Measurements from ENCODE around the gene LHX2.
A peak's percentile ranks its signal among the peaks of the same experiment; 100 is the strongest.

LHX2 gene

GRCh38 chr9:124001866-124002525, 9.6 kb upstream of the LHX2 start:
- no peak for DNase-seq (ENCODE audit: low read depth in 1 of 2, low spot score in 1 of 2)
- no peak for TF ChIP-seq JUND (IDR thresholded peaks at IDR 0.05; ENCODE audit: low read depth)
- in situ Hi-C loops (cut with HindIII; ENCODE audit: low pct_unique_long_range_greater_than_20kb, low sequenced_read_pairs), result no loop called here

- no peak for DNase-seq (ENCODE audit: low read depth in 1 of 2, low spot score in 1 of 2)
- in situ Hi-C loops (cut with HindIII; ENCODE audit: low pct_unique_long_range_greater_than_20kb, low sequenced_read_pairs), result no loop called here
- no peak for TF ChIP-seq JUND (IDR thresholded peaks at IDR 0.05; ENCODE audit: low read depth)
Observed at GRCh38 chr9:124003636-124004349, 7.8 kb upstream of the LHX2 start.

- TF ChIP-seq JUND (IDR thresholded peaks at IDR 0.05; ENCODE audit: low read depth), result no peak
- in situ Hi-C loops (cut with HindIII; ENCODE audit: low pct_unique_long_range_greater_than_20kb, low sequenced_read_pairs), result no loop called here
- DNase-seq (ENCODE audit: low read depth in 1 of 2, low spot score in 1 of 2), result no peak
Observed at GRCh38 chr9:124004593-124004992, 7.0 kb upstream of the LHX2 start.

GRCh38 chr9:124005029-124005771, 6.4 kb upstream of the LHX2 start:
- in situ Hi-C loops (cut with HindIII; ENCODE audit: low pct_unique_long_range_greater_than_20kb, low sequenced_read_pairs), result no loop called here
- DNase-seq (ENCODE audit: low read depth in 1 of 2, low spot score in 1 of 2), result no peak
- no peak for TF ChIP-seq JUND (IDR thresholded peaks at IDR 0.05; ENCODE audit: low read depth)

- no peak for TF ChIP-seq JUND (IDR thresholded peaks at IDR 0.05; ENCODE audit: low read depth)
- DNase-seq (ENCODE audit: low read depth in 1 of 2, low spot score in 1 of 2), result no peak
- in situ Hi-C loops (cut with HindIII; ENCODE audit: low pct_unique_long_range_greater_than_20kb, low sequenced_read_pairs), result no loop called here
Observed at GRCh38 chr9:124006448-124007361, 4.9 kb upstream of the LHX2 start.

- in situ Hi-C loops (cut with HindIII; ENCODE audit: low pct_unique_long_range_greater_than_20kb, low sequenced_read_pairs), result no loop called here
- no peak for TF ChIP-seq JUND (IDR thresholded peaks at IDR 0.05; ENCODE audit: low read depth)
- DNase-seq (ENCODE audit: low read depth in 1 of 2, low spot score in 1 of 2), result no peak
Observed at GRCh38 chr9:124007565-124008302, 3.8 kb upstream of the LHX2 start.

GRCh38 chr9:124008303-124008693, 3.3 kb upstream of the LHX2 start:
- no peak for DNase-seq (ENCODE audit: low read depth in 1 of 2, low spot score in 1 of 2)

GRCh38 chr9:124008694-124009530, 2.7 kb upstream of the LHX2 start:
- no peak for TF ChIP-seq JUND (IDR thresholded peaks at IDR 0.05; ENCODE audit: low read depth)
- in situ Hi-C loops (cut with HindIII; ENCODE audit: low pct_unique_long_range_greater_than_20kb, low sequenced_read_pairs), result no loop called here
- DNase-seq (ENCODE audit: low read depth in 1 of 2, low spot score in 1 of 2), result peak; percentile 48 to 81

More at GRCh38 chr9:124008303-124008693, 3.3 kb upstream of the LHX2 start:
- in situ Hi-C loops (cut with HindIII; ENCODE audit: low pct_unique_long_range_greater_than_20kb, low sequenced_read_pairs), result no loop called here
- no peak for TF ChIP-seq JUND (IDR thresholded peaks at IDR 0.05; ENCODE audit: low read depth)

- in situ Hi-C loops (cut with HindIII; ENCODE audit: low pct_unique_long_range_greater_than_20kb, low sequenced_read_pairs), result no loop called here
- DNase-seq (ENCODE audit: low read depth in 1 of 2, low spot score in 1 of 2), result no peak
Observed at GRCh38 chr9:124009531-124010217, 1.9 kb upstream of the LHX2 start.

GRCh38 chr9:124010303-124010664, 1.3 kb upstream of the LHX2 start:
- TF ChIP-seq JUND (IDR thresholded peaks at IDR 0.05; ENCODE audit: low read depth), result no peak
- DNase-seq (ENCODE audit: low read depth in 1 of 2, low spot score in 1 of 2), result no peak
- in situ Hi-C loops (cut with HindIII; ENCODE audit: low pct_unique_long_range_greater_than_20kb, low sequenced_read_pairs), result no loop called here

More at GRCh38 chr9:124009531-124010217, 1.9 kb upstream of the LHX2 start:
- no peak for TF ChIP-seq JUND (IDR thresholded peaks at IDR 0.05; ENCODE audit: low read depth)
